ENCODE data around the gene OR6C2. TPM values are rescaled to one million over a fixed set of nuclear protein-coding genes. Genes with fewer than 3 reads are reported as not detected.

OR6C2 gene
- total and polyA plus RNA-seq, 2 experiments from 2014 or later: not detected

Other genes with a start within 250 kb of the OR6C2 start
- not detected in 2 replicates for gene OR10A7, start 223.1 kb upstream of the OR6C2 start, total RNA-seq
- not detected in 2 replicates for gene OR10A7, start 223.1 kb upstream of the OR6C2 start, polyA plus RNA-seq
- not detected in 2 replicates for gene OR6C74, start 199.5 kb upstream of the OR6C2 start, total RNA-seq
- not detected in 2 replicates for gene OR6C74, start 199.5 kb upstream of the OR6C2 start, polyA plus RNA-seq
- gene OR6C6, start 147.5 kb upstream of the OR6C2 start, total RNA-seq: not detected in 2 replicates
- gene OR6C6, start 147.5 kb upstream of the OR6C2 start, polyA plus RNA-seq: not detected in 2 replicates
- not detected in 2 replicates for gene OR6C1, start 129.7 kb upstream of the OR6C2 start, total RNA-seq
- gene OR6C1, start 129.7 kb upstream of the OR6C2 start, polyA plus RNA-seq: not detected in 2 replicates
- not detected in 2 replicates for gene OR6C3, start 113.3 kb upstream of the OR6C2 start, total RNA-seq
- gene OR6C3, start 113.3 kb upstream of the OR6C2 start, polyA plus RNA-seq: not detected in 2 replicates
- not detected in 2 replicates for gene OR6C75, start 81.1 kb upstream of the OR6C2 start, total RNA-seq
- gene OR6C75, start 81.1 kb upstream of the OR6C2 start, polyA plus RNA-seq: not detected in 2 replicates
- not detected in 2 replicates for gene OR6C65, start 43.5 kb upstream of the OR6C2 start, total RNA-seq
- gene OR6C65, start 43.5 kb upstream of the OR6C2 start, polyA plus RNA-seq: not detected in 2 replicates
- not detected in 2 replicates for gene OR6C76, start 17.8 kb upstream of the OR6C2 start, total RNA-seq
- not detected in 2 replicates for gene OR6C76, start 17.8 kb upstream of the OR6C2 start, polyA plus RNA-seq
- gene OR6C70, start 26.1 kb downstream of the OR6C2 start, total RNA-seq: not detected in 2 replicates
- not detected in 2 replicates for gene OR6C70, start 26.1 kb downstream of the OR6C2 start, polyA plus RNA-seq
- not detected in 2 replicates for gene OR6C68, start 48.3 kb downstream of the OR6C2 start, total RNA-seq
- gene OR6C68, start 48.3 kb downstream of the OR6C2 start, polyA plus RNA-seq: not detected in 2 replicates
- gene OR6C4, start 105.5 kb downstream of the OR6C2 start, total RNA-seq: not detected in 2 replicates
- gene OR6C4, start 105.5 kb downstream of the OR6C2 start, polyA plus RNA-seq: not detected in 2 replicates
- gene OR2AP1, start 128.4 kb downstream of the OR6C2 start, total RNA-seq: not detected in 2 replicates
- gene OR2AP1, start 128.4 kb downstream of the OR6C2 start, polyA plus RNA-seq: not detected in 2 replicates
- gene OR10P1, start 192.8 kb downstream of the OR6C2 start, total RNA-seq: not detected in 2 replicates
- not detected in 2 replicates for gene OR10P1, start 192.8 kb downstream of the OR6C2 start, polyA plus RNA-seq

Measured in hepatocyte (in vitro differentiated cells).